Gastroesophageal sphincter (tissue), 4 donors: ENCODE results near the gene ZNF723. TPM values are rescaled to one million over a fixed set of nuclear protein-coding genes. Genes with fewer than 3 reads are reported as not detected.
A peak's percentile ranks its signal among the peaks of the same experiment; 100 is the strongest.
"Not testable (repeated sequence)": the region's sequence is repeated elsewhere in the genome, so short reads cannot be mapped to it uniquely, and the experiment has no call there.

Experiments used
- ATAC-seq: fragments of 150-250 bp; one replicate; pipeline ENCODE4 v1.9.1; 2016; ENCODE audit warnings: mild to moderate bottlenecking, moderate library complexity
- H3K27ac ChIP-seq, 4 donors: fragments of 200-600 bp; sonication (generic) in 3 of 4; 1 replicate in 3 of 4; 2 replicates in 1 of 4; pipeline ENCODE4 v1.5.1; 2016 to 2019
- H3K27me3 ChIP-seq: fragments of 200-600 bp; sonication (generic); one replicate; pipeline ENCODE4 v1.5.1; 2019
- H3K36me3 ChIP-seq, 2 donors: fragments of 200-600 bp; sonication (generic); one replicate each; pipeline ENCODE4 v1.5.1; 2019; ENCODE audit warnings: control low read depth in 1 of 2
- H3K4me1 ChIP-seq, 3 donors: fragments of 200-600 bp; sonication (generic); 1 replicate in 2 of 3; 2 replicates in 1 of 3; pipeline ENCODE4 v1.5.1; 2016 to 2019; ENCODE audit warnings: control low read depth in 2 of 3
- H3K4me3 ChIP-seq, 2 donors: fragments of 200-600 bp; sonication (generic); one replicate each; pipeline ENCODE4 v1.5.1; 2019; ENCODE audit warnings: mild to moderate bottlenecking in 1 of 2, moderate library complexity in 1 of 2
- H3K9me3 ChIP-seq, 3 donors: fragments of 200-600 bp; sonication (generic); one replicate each; pipeline ENCODE4 v1.5.1; 2017 to 2019; ENCODE audit warnings: control low read depth in 2 of 3
- EP300 ChIP-seq: sonication (generic); formaldehyde crosslinking; IDR thresholded peaks from one replicate; pipeline ENCODE4 v1.6.1; 2017; ENCODE audit warnings: antibody characterized with exemption, mild to moderate bottlenecking
- POLR2A ChIP-seq, 2 donors: fragments of 450-650 bp; IDR thresholded peaks; one replicate each; pipeline ENCODE4 v1.6.1; 2017; ENCODE audit warnings: antibody characterized with exemption in 2 of 2, mild to moderate bottlenecking in 2 of 2, moderate library complexity in 1 of 2
- POLR2AphosphoS5 ChIP-seq: sonication (generic); formaldehyde crosslinking; IDR thresholded peaks from one replicate; pipeline ENCODE4 v1.6.1; 2017; ENCODE audit warnings: antibody characterized with exemption
- WGBS, 2 donors: methylation state at CpG; one replicate each; pipeline ENCODE4 v1.1.5; 2018; ENCODE audit warnings: low coverage in 1 of 2; 5-methylcytosine and 5-hydroxymethylcytosine counted together
- total RNA-seq, 4 donors: library from RNA; depleted of rRNA; stranded (reverse); fragments of >200 nt; gene quantifications; one replicate each; pipeline ENCODE4 v1.1.0, GENCODE V29; 2016
- TF ChIP-seq, protein P1 (sequence below), 4 experiments: fragments of 200-600 bp in 2 of 4; fragments of 450-650 bp in 2 of 4; sonication (generic) in 1 of 4; IDR thresholded peaks; one replicate each; pipeline ENCODE4 v1.5.1; 2017 to 2019; ENCODE audit warnings: antibody characterized with exemption in 4 of 4, mild to moderate bottlenecking in 2 of 4, moderate library complexity in 2 of 4

Gene ZNF723
- not detected for total RNA-seq

DNA sequence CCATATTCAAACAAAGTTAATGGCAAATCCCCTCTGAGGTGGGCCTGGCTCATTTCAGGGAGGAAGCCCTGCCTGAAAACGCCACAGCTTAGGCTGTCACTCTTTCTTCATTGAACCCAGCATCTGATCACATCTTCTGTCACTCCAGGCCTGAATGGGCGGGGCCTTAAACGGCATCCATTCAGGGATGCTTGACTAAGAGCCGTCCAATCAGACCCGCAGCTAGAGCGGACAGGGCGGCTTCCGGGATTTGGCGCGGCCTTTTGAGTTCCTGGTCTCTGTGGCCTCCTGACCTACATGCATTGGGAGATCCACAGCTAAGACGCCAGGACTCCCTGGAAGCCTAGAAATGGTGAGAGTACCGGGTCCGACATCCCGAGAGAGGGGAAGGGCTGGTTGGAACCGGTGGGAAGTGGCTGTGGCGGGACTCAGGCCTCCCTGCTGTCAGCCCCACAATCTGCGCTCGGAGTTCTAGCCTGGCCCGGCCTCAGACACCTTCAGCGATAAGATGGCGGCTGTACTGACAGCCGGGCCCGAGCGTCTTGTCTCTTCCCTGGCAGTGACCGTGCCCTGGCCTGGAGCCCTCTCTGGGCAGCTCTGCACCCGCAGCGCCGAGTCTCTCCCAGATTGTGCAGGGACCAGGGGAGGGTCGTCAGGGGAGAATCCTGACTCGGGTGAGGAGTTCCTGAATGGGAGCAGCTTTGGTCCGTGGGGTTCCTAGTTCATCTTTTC lies at the start of gene ZNF723:
ZNF723 (plus strand) TSS at position 261 of the 732 bp plus-strand sequence; CDS start at position 350, 89 bp downstream.
- H3K36me3 ChIP-seq: no peaks in the 10 kb centered on the region

DNA sequence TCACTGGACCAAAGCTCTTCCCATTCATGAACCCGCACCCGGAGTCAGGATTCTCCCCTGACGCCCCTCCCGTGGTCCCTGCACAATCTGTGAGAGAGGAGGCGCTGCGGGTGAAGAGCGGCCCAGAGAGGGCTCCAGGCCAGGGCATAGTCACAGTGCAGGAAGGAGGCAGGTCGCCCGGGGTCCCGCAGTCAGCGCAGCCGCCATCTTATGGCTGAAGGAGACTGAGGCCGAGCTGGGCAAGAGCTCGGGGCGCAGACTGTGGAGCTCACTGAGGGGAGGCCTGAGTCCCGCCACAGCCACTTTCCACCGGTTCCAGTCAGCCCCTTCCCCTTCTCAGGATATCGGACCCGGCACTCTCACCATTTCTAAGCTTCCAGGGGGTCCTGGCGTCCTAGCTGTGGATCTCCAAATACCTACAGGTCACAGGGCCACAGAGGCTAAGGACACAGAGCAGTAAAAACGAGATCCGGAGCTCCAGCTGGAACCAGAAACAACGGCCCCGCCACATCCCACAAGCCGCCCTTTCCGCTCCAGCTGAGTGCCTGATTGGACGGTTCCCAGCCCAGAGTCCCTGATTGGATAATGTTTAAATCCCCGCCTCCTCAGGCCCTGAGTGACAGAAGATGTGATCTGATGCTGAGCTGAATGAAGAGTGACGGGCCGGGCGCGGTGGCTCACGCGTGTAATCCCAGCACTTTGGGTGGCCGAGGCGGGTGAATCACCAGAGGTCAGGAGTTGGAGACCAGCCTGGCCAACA lies 48.3 kb upstream of the ZNF723 start, which contains the start of gene ZNF99:
ZNF99 (minus strand) TSS at position 501 of the 760 bp plus-strand sequence; CDS start at position 366, 135 bp downstream.
- ATAC-seq: peak; percentile 72

More for the DNA sequence above, at the start of gene ZNF723:
- ATAC-seq: no peak
- no peak within 1 kb of the TSS for H3K4me3 ChIP-seq
- H3K27me3 ChIP-seq: peaks cover 13% of the 10 kb centered on the region
- 6 to 7% methylated on average over 3 to 5 of the region's 31 CpGs for WGBS, 2 donors
- H3K9me3 ChIP-seq: peaks cover 0 to 49% (median 2%) of the 10 kb centered on the region in 3 donors
- TF ChIP-seq POLR2AphosphoS5 (no peak), EP300 (no peak), POLR2A (IDR thresholded peaks at IDR 0.05) (no peak)
- TF ChIP-seq, protein P1, sequence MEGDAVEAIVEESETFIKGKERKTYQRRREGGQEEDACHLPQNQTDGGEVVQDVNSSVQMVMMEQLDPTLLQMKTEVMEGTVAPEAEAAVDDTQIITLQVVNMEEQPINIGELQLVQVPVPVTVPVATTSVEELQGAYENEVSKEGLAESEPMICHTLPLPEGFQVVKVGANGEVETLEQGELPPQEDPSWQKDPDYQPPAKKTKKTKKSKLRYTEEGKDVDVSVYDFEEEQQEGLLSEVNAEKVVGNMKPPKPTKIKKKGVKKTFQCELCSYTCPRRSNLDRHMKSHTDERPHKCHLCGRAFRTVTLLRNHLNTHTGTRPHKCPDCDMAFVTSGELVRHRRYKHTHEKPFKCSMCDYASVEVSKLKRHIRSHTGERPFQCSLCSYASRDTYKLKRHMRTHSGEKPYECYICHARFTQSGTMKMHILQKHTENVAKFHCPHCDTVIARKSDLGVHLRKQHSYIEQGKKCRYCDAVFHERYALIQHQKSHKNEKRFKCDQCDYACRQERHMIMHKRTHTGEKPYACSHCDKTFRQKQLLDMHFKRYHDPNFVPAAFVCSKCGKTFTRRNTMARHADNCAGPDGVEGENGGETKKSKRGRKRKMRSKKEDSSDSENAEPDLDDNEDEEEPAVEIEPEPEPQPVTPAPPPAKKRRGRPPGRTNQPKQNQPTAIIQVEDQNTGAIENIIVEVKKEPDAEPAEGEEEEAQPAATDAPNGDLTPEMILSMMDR (IDR thresholded peaks at IDR 0.05): no peak
- H3K4me1 ChIP-seq: no peaks in the 10 kb centered on the region
- H3K27ac ChIP-seq: no peak within 1 kb of the TSS

DNA sequence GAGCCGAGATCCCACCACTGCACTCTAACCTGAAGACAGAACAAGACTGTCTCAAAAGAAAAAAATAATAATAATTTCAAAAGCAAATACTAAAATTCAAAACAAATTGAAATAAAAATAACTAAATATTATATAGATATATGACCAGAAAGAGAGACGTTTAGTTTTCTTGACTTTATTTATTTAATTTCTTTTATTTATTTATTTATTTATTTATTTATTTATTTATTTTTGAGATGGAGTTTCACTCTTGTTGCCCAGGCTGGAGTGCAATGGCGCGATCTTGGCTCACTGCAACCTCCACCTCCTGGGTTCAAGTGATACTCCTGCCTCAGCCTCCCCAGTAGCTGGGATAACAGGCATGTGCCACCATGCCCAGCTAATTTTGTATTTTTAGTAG lies 39.2 kb upstream of the ZNF723 start:
- not testable (repeated sequence) for H3K36me3 ChIP-seq, H3K27ac ChIP-seq, H3K4me1 ChIP-seq, H3K27me3 ChIP-seq, H3K4me3 ChIP-seq, ATAC-seq
- peaks cover 0 to 26% (median 0%) of the 10 kb centered on the region in 3 donors for H3K9me3 ChIP-seq
- WGBS, 2 donors: 76 to 89% methylated on average over 4 of the region's 4 CpGs

More for the DNA sequence above, 48.3 kb upstream of the ZNF723 start, which contains the start of gene ZNF99:
- Histone ChIP-seq H3K36me3 (no peaks in the 10 kb centered on the region), H3K4me1 (no peaks in the 10 kb centered on the region), H3K9me3 (peaks cover 0 to 11% (median 0%) of the 10 kb centered on the region in 3 donors), H3K4me3 (peak within 1 kb of the TSS in 1 of 2 donors; percentile 44), H3K27me3 (peaks cover 14% of the 10 kb centered on the region), H3K27ac (peak within 1 kb of the TSS in 1 of 4 donors; percentile 61)
- WGBS, 2 donors: 5% methylated on average over 21 of the region's 36 CpGs; no CpG with 5 or more reads in 1 of the 2 donors
- TF ChIP-seq POLR2A (IDR thresholded peaks at IDR 0.05) (no peak), POLR2AphosphoS5 (no peak), EP300 (no peak)
- TF ChIP-seq, protein P1 (IDR thresholded peaks at IDR 0.05): no peak

DNA sequence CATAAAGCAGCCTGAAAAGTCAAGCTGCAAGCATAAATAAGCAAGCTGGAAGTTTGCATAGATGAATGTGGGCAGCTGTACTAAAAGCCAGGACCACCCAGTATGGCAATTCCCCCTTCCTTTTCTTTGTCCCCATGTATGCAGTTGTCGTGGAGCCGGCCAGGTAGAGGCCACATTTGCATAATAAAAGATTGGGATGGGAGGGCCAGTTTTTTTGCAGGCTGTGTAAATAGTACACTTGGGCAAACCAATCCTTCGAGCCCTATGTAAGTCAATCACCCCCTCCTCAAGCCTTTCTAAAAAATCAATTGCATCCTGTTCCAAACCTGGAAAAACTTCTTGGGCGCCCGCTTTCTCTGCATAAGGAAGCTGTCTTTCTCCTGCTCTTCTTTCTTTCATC lies 35.1 kb upstream of the ZNF723 start:
- H3K9me3 ChIP-seq: peaks cover 0 to 44% (median 0%) of the 10 kb centered on the region in 3 donors
- ATAC-seq: no peak
- H3K36me3 ChIP-seq: no peaks in the 10 kb centered on the region
- peaks cover 3% of the 10 kb centered on the region for H3K27me3 ChIP-seq
- WGBS, 2 donors: 38 to 43% methylated on average over 5 of the region's 5 CpGs
- TF ChIP-seq, protein P1 (IDR thresholded peaks at IDR 0.05): no peak
- TF ChIP-seq POLR2AphosphoS5 (no peak), EP300 (no peak), POLR2A (IDR thresholded peaks at IDR 0.05) (no peak)
- H3K27ac ChIP-seq: no peak overlapping the region
- H3K4me1 ChIP-seq: no peaks in the 10 kb centered on the region
- H3K4me3 ChIP-seq: no peak overlapping the region

DNA sequence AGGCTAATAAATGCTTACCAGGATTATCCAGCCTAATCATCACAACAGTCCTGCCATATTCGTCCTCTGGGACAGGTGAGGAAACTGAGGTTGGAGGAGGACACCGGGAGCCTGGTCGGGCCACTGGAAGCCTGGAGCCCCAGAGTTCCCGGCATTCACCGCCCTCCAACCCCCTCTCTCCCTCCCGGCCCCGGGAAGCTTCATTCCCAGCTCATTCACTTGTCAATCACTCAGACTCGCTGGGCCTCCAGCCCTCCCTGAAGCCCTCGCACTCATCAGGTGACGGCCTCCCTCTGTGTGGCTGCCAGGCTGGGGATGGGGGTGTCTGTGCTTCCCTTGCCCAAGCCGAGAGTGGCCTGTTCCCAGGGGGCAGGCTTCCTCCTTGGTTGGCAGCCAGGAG lies 25.7 kb upstream of the ZNF723 start:
- no peaks in the 10 kb centered on the region for H3K36me3 ChIP-seq
- H3K27me3 ChIP-seq: peaks cover 51% of the 10 kb centered on the region
- TF ChIP-seq POLR2AphosphoS5 (no peak), POLR2A (IDR thresholded peaks at IDR 0.05) (no peak), EP300 (no peak)
- TF ChIP-seq, protein P1 (IDR thresholded peaks at IDR 0.05): no peak
- H3K4me3 ChIP-seq: no peak overlapping the region
- no peak overlapping the region for H3K27ac ChIP-seq
- peaks cover 0 to 15% (median 0%) of the 10 kb centered on the region in 3 donors for H3K9me3 ChIP-seq
- no peaks in the 10 kb centered on the region for H3K4me1 ChIP-seq
- WGBS, 2 donors: 69% methylated on average over 3 of the region's 11 CpGs; no CpG with 5 or more reads in 1 of the 2 donors
- ATAC-seq: no peak
